HS-27A (cell line): ENCODE measurements around the gene EPS15.
"Not testable (repeated sequence)": the region's sequence is repeated elsewhere in the genome, so short reads cannot be mapped to it uniquely, and the experiment has no call there.

Experiments used
- DNase-seq: peaks from one replicate; pipeline ENCODE4 v3.0.0-alpha.2; 2012; ENCODE audit warnings: low read depth, missing footprints

EPS15 gene

GRCh38 chr1:51519048-51519864 is at the start of gene EPS15:
Gene EPS15, minus strand, starts transcription at chr1:51519266. Its CDS starts 35 bp downstream, at chr1:51519231.
- no peak for DNase-seq

- DNase-seq = no peak
Measured at GRCh38 chr1:51568231-51568935, 49.3 kb upstream of the EPS15 start.

GRCh38 chr1:51567653-51568052 is 48.6 kb upstream of the EPS15 start:
- no peak for DNase-seq

DNA sequence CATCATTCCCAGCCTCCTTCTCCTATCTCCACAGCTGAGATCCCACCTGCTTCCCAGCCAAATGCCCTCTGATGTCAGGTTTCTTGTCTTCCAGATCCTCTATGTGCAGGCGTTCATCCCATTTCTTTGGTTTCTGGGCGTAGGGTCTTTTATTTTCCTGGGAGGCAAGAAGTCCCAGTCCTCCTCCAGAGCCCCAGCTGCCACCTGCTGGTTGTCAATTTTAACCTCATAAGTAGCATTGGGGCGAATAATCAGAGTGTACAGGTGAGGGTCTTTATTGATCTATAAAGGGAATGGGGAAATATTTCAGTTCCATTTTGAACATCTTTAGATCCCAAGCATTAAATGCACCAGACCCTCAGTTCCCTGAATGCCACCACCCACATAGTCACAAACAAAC is 47.2 kb upstream of the EPS15 start:
- no peak for DNase-seq

DNA sequence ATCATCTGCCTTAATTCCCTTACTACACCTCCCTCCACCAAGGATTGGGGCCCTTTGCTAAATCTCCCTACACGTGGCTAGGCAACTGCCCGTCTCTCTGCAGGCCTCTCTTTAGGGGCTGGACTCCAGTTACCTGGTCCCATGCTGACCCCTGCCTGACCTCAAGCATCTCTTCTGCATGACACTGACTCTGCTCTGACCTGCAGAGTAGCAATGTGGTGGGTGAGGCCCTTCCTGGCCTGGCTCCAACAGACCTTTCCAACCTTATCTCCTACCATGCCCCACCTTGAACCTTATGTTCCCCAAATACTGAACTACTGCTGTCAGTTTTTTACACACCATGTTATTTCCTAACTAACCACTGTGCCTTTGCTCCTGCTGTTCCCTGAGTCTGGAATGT is 45.9 kb upstream of the EPS15 start:
- DNase-seq = no peak

GRCh38 chr1:51564124-51564523 is 45.1 kb upstream of the EPS15 start:
- no peak for DNase-seq

GRCh38 chr1:51561702-51562101 is 42.6 kb upstream of the EPS15 start:
- DNase-seq = no peak

GRCh38 chr1:51560895-51561294 is 41.8 kb upstream of the EPS15 start:
- not testable (repeated sequence) for DNase-seq

- DNase-seq = no peak
Measured at GRCh38 chr1:51560034-51560433, 41.0 kb upstream of the EPS15 start.

DNA sequence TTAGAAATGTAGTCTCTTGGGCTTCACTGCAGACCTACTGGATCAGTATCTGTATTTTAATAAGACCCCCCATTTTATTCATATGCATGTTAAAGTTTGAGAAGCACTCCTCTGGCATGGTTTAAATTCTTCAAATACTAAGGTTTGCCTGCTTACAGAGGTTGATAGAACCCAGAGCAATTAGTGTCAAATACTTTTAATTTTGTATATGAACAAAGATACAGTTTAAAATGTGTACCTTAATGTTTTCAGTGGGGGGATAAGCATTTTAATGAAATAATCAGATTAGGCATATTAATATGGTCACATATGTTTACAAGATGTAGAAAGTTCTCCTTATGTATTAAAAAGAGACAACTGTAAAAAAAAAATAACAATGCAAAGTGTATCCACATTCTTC is 40.4 kb upstream of the EPS15 start:
- DNase-seq = no peak

DNA sequence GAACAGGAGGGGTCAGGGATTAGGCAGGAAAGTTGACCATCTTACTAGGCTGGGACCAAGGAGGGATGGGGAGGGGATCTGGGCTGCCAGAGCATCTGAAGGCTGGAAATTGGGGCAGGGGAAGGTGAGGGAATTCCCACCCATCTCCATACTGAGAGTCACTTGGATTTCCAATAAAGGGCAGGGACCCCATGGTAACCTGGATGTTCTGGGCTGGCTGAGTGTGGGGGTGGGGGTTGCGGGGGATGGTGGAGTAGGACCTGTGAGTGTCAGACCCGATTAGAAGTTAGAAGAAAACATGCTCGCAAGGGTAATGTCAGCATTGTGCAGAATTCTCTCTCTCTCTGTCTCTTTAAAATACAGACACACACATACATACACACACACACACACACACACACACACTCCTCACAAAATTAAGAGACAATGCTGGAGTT is 40.0 kb upstream of the EPS15 start:
- no peak for DNase-seq

DNA sequence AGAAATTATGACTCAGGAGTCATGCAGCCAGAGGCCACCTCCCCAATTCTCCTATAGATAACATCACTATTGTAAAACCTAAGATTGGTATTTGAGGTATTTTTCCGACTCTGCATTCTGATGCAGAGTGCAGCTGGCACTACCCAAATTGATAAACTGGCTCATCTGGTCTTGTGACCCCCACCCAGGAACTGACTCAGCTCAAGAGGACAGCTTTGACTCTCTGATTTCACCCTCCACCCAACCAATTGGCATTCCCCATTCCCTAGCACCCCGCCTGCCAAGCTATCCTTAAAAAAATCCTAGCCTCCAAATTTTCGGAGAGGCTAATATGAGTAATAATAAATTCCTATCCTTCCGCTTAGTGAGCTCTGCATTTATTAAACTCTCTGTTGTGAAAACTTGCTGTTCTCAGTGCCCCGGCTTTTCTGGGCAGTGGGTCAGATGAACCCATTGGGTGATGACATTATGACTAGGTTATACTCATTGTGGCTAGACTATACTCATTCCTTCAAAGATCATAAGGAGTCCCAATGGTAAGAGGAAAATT is 39.4 kb upstream of the EPS15 start:
- DNase-seq = peak; percentile 99

GRCh38 chr1:51557168-51557567 is 38.1 kb upstream of the EPS15 start:
- no peak for DNase-seq

DNA sequence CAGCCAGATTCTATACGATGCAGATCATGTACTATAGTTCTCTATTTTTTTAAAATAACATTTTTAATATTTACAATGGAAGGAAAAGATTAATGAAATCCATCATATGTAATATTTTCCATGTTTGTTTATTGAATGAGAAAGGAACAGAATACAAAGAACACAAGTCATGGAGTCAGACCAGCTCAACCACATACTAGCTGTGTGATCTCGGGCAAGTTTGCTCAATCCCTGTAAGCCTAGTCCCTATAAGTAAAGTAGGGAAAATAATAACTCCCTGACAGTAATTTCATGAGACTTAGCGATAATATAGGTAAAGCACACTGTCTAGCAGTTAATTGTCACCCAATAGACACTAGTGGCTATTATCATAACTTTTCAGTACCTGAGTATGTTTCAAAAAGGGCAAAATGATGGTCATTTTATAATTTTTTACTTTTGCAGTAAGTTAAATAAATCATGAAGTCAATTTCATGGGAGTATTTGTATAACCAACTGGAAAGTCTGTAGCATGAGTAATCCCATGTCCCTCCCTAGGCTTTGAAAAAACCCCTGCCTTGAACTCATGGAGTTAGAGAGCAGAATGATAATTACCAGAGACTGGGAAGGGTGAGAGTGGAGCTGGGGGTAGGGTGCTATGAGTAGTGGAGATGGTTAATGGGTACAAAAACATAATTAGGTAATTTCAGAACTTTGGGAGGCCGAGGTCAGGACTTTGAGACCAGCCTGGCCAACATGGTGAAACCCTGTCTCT is 37.0 kb upstream of the EPS15 start:
- no peak for DNase-seq

GRCh38 chr1:51553911-51554310 is 34.8 kb upstream of the EPS15 start:
- no peak for DNase-seq

DNA sequence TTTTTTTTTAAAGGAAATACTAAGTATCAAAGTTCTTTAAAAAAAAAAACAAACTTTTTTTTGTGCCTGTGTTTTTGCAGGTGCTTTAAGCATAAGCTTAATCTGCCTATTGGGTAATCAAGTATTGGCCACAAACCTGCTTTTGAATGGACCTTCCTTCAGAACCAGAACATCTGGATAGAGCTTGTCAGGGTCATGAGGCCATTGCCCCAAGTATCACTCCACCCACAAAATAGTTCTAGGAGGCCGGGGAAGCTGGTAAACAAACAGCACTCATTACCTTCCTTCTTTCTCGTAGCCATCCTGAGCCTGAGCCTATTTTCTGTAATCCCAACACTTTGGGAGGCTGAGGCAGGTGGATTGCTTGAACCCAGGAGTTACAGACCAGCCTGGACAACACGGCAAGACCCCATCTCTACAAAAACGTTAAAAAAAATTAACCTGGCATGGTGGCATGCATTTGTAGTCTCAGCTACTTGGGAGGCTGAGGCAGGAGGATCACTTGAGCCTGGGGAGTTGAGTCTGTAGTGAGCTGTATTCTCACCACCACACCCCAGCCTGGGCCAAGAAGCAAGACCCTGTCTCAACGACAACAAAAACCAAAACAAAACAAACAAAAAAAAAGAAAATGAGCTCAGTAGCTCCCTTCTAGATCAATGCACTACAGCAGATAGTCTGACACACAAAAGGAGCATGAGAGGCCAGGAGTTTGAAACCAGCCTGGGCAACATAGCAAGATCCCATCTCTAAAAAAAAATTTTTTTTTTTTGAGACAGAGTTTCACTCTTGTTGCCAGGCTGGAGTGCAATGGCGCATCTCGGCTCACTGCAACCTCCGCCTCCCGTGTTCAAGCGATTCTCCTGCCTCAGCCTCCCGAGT is 34.1 kb upstream of the EPS15 start:
- DNase-seq = no peak

GRCh38 chr1:51551848-51552296 is 32.8 kb upstream of the EPS15 start:
- no peak for DNase-seq

GRCh38 chr1:51551081-51551480 is 32.0 kb upstream of the EPS15 start:
- DNase-seq = no peak

- DNase-seq = no peak
Measured at GRCh38 chr1:51549901-51550300, 30.8 kb upstream of the EPS15 start.

DNA sequence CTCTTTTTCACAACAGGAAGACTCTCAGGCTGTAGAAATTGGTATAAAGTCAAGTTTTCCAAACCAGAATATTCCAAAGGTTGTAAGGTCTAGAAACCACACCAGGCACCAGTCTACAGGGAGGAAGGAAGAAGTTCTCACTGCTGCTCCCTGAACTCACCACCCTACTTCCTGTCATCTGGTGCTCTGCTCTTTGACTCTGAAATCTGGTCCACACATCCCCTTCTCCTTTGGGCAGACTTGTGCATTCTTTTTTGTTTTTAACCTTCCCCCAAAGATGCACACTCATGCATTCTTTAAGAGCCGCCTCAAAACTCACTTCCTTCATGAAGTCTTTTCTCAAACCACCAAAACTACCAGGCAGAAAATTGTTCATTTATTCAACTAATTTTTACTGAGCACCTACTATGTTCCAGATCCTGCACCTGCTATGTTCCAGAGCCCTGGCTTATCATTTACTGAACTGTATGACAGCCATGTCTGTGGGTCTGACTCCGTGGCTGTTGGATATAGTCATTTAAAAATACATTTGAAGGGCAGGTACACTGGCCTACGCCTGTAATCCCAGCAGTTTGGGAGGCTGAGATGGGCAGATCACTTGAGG is 30.1 kb upstream of the EPS15 start:
- DNase-seq = no peak

- no peak for DNase-seq
Measured at GRCh38 chr1:51543858-51544257, 24.8 kb upstream of the EPS15 start.
